GM12878 (cell line): ENCODE measurements around the gene CDK2. TPM values are rescaled to one million over a fixed set of nuclear protein-coding genes. Genes with fewer than 3 reads are reported as not detected.

Experiments used
- ATAC-seq: fragments of 200-7000 bp; cut with Tn5 transposase; 3 replicates; pipeline ENCODE4 v1.9.1; 2020; ENCODE audit warnings: mild to moderate bottlenecking, moderate library complexity
- BruUV-seq: library from RNA; stranded (reverse); fragments of 400-500 nt; replicated peaks from 2 replicates; lab custom pipeline; 2021; lab: Mats Ljungman, UMichigan
- CTCF ChIA-PET: fragments of 300-600 bp; sonication (Branson Sonifier 250); formaldehyde crosslinking; extraction: SDS; loops from one replicate; lab custom pipeline; 2021; ENCODE audit warnings: inconsistent platforms; lab: Yijun Ruan, JAX
- POLR2A ChIA-PET: fragments of 350-600 bp; formaldehyde crosslinking; extraction: SDS; loops from one replicate; lab custom pipeline; 2021; ENCODE audit warnings: inconsistent platforms; lab: Charles Lee
- RAD21 ChIA-PET: fragments of 300-600 bp; sonication (Branson Sonifier 250); formaldehyde crosslinking; loops from one replicate; lab custom pipeline; 2023; ENCODE audit warnings: antibody characterized with exemption; ENCODE audit not compliant: unreplicated experiment; lab: Charles Lee
- SMC1A ChIA-PET: fragments of 300-600 bp; sonication (Branson Sonifier 250); formaldehyde crosslinking; loops from one replicate; lab custom pipeline; 2023; ENCODE audit not compliant: unreplicated experiment, uncharacterized antibody; lab: Charles Lee
- DNase-seq: peaks from one replicate; pipeline ENCODE4 v3.0.0-alpha.2; 2011; ENCODE audit warnings: low read depth, low spot score
- FAIRE-seq: peaks from 3 replicates; lab custom pipeline; 2011; peaks lifted over from hg19 to GRCh38; lab: Jason Lieb, UNC
- H2AFZ ChIP-seq: 2 replicates; pipeline ENCODE4 v1.6.0; 2011; ENCODE audit warnings: low read depth, low read length, control low read depth; ENCODE audit not compliant: control insufficient read depth
- H3K27ac ChIP-seq: 2 replicates; pipeline ENCODE4 v1.5.1; 2011; ENCODE audit warnings: control low read depth; ENCODE audit not compliant: control insufficient read depth, insufficient read depth
- H3K27me3 ChIP-seq, 2 experiments: replicated peaks in 1 of 2; 2 replicates each; pipeline versions ENCODE4 v1.6.0 to v1.6.1; 2011; ENCODE audit warnings: low read length in 1 of 2; ENCODE audit not compliant: control insufficient read depth in 2 of 2, insufficient read depth in 2 of 2
- H3K36me3 ChIP-seq, 2 experiments: 2 replicates each; pipeline ENCODE4 v1.5.1; 2011; ENCODE audit warnings: low read length in 1 of 2; ENCODE audit not compliant: control insufficient read depth in 2 of 2, insufficient read depth in 2 of 2
- H3K4me1 ChIP-seq: 2 replicates; pipeline ENCODE4 v1.6.1; 2011; ENCODE audit warnings: mild to moderate bottlenecking, low read length, moderate library complexity, mixed read lengths; ENCODE audit not compliant: control insufficient read depth, insufficient read depth
- H3K4me2 ChIP-seq: 2 replicates; pipeline ENCODE4 v1.6.0; 2011; ENCODE audit warnings: control low read depth; ENCODE audit not compliant: control insufficient read depth, insufficient read depth
- H3K4me3 ChIP-seq: fragments of 200-600 bp; sonication (generic); 2 replicates; pipeline ENCODE4 v1.5.1; 2016
- H3K79me2 ChIP-seq: 2 replicates; pipeline ENCODE4 v1.6.0; 2011; ENCODE audit warnings: low read length; ENCODE audit not compliant: control insufficient read depth, insufficient read depth
- H3K9ac ChIP-seq: 2 replicates; pipeline ENCODE4 v1.8.0; 2011; ENCODE audit warnings: low read length, control low read depth, mixed read lengths; ENCODE audit not compliant: control insufficient read depth, insufficient read depth
- H3K9me3 ChIP-seq: replicated peaks from 3 replicates; pipeline ENCODE4 v1.5.1; 2011; ENCODE audit warnings: mild to moderate bottlenecking, low read length; ENCODE audit not compliant: control insufficient read depth, insufficient read depth
- H4K20me1 ChIP-seq: 2 replicates; pipeline ENCODE4 v1.6.0; 2011; ENCODE audit not compliant: control insufficient read depth, insufficient read depth
- BACH1 ChIP-seq: fragments of 450-650 bp; IDR thresholded peaks from 2 replicates; pipeline ENCODE4 v1.6.1; 2017; ENCODE audit warnings: mild to moderate bottlenecking, borderline replicate concordance
- CHD2 ChIP-seq: IDR thresholded peaks from 2 replicates; pipeline ENCODE4 v1.6.1; 2011; ENCODE audit warnings: low read depth, low read length, improper control_type of control experiment, borderline replicate concordance
- CREM ChIP-seq: IDR thresholded peaks from 2 replicates; pipeline ENCODE4 v1.6.1; 2014; ENCODE audit warnings: antibody characterized with exemption, low read depth
- ESRRA ChIP-seq: IDR thresholded peaks from 2 replicates; pipeline ENCODE4 v1.6.1; 2012; ENCODE audit warnings: mild to moderate bottlenecking, low read length, improper control_type of control experiment
- GATAD2B ChIP-seq: fragments of 450-650 bp; conservative IDR thresholded peaks from 2 replicates; pipeline ENCODE4 v1.6.1; 2017; ENCODE audit warnings: low read depth, mild to moderate bottlenecking, moderate library complexity
- HDAC2 ChIP-seq: fragments of 200-600 bp; sonication (generic); IDR thresholded peaks from 2 replicates; pipeline ENCODE4 v1.6.1; 2017
- JUNB ChIP-seq: IDR thresholded peaks from 2 replicates; pipeline ENCODE4 v1.6.1; 2016; ENCODE audit warnings: antibody characterized with exemption, mild to moderate bottlenecking
- MEF2B ChIP-seq: fragments of 450-650 bp; IDR thresholded peaks from 2 replicates; pipeline ENCODE4 v1.6.1; 2018; ENCODE audit warnings: mild to moderate bottlenecking, moderate library complexity; ENCODE audit not compliant: partially characterized antibody, poor library complexity, severe bottlenecking
- MTA3 ChIP-seq: IDR thresholded peaks from 2 replicates; pipeline ENCODE4 v1.6.1; 2012; ENCODE audit warnings: low read length, inconsistent platforms, borderline replicate concordance
- MXI1 ChIP-seq: fragments of 150-350 bp; IDR thresholded peaks from 2 replicates; pipeline ENCODE4 v1.6.1; 2011; ENCODE audit warnings: low read depth, mild to moderate bottlenecking, inconsistent platforms, low read length, improper control_type of control experiment
- NBN ChIP-seq: fragments of 450-650 bp; IDR thresholded peaks from 2 replicates; pipeline ENCODE4 v1.6.1; 2016
- PAX8 ChIP-seq: fragments of 450-650 bp; IDR thresholded peaks from 2 replicates; pipeline ENCODE4 v1.6.1; 2017; ENCODE audit warnings: mild to moderate bottlenecking, moderate library complexity
- RFX5 ChIP-seq: IDR thresholded peaks from 2 replicates; pipeline ENCODE4 v1.6.1; 2011; ENCODE audit warnings: low read depth, low read length, improper control_type of control experiment
- SMARCA5 ChIP-seq: fragments of 450-650 bp; IDR thresholded peaks from 2 replicates; pipeline ENCODE4 v1.6.1; 2017; ENCODE audit warnings: mild to moderate bottlenecking
- SREBF1 ChIP-seq: IDR thresholded peaks from 2 replicates; pipeline ENCODE4 v1.6.1; 2012; ENCODE audit warnings: mild to moderate bottlenecking, low read length
- TARDBP ChIP-seq: IDR thresholded peaks from 2 replicates; pipeline ENCODE4 v1.6.1; 2016; ENCODE audit warnings: borderline replicate concordance
- ZBED1 ChIP-seq: IDR thresholded peaks from 2 replicates; pipeline ENCODE4 v1.6.1; 2016; ENCODE audit warnings: borderline replicate concordance
- ZNF274 ChIP-seq: IDR thresholded peaks from one replicate; pipeline ENCODE4 v1.8.0; 2011; ENCODE audit not compliant: insufficient read length, insufficient read depth
- ZNF622 ChIP-seq: fragments of 450-650 bp; IDR thresholded peaks from 2 replicates; pipeline ENCODE4 v1.6.1; 2017; ENCODE audit warnings: mild to moderate bottlenecking, inconsistent platforms
- WGBS: methylation state at CpG from one replicate; pipeline ENCODE4 v1.1.6; 2016; ENCODE audit warnings: low lambda C conversion rate; ENCODE audit not compliant: insufficient replicate concordance, insufficient coverage; ENCODE audit errors: missing lambda C conversion rate; 5-methylcytosine and 5-hydroxymethylcytosine counted together
- in situ Hi-C: fragments of 300-500 bp; cut with MboI; formaldehyde crosslinking; loops from 9 replicates; pipeline ENCODE4 v1.14.3; 2018; ENCODE audit warnings: mixed read lengths
- intact Hi-C: fragments of 100-400 bp; cut with micrococcal nuclease; formaldehyde crosslinking; loops from one replicate; pipeline ENCODE4 v1.14.2; 2022; ENCODE audit not compliant: unreplicated experiment
- polyA plus RNA-seq, 11 experiments: library from polyadenylated mRNA; depleted of rRNA in 4 of 11; unstranded in 6 of 11; stranded (reverse) in 5 of 11; fragments of >200 nt; fragmentation: Nextera tagmentation in 4 of 11; fragmentation: Illumina TruSeq in 1 of 11; extraction: Ambion mirVana in 4 of 11; extraction: Trizol in 1 of 11; gene quantifications; 1 replicate in 1 of 11; 2 replicates in 10 of 11; pipeline versions ENCODE4 v1.2.1 to v1.2.3, GENCODE V29; 2011 to 2016; ENCODE audit warnings: inconsistent platforms in 2 of 11, missing spikeins in 2 of 11, low read depth in 1 of 11
- total RNA-seq, 4 experiments: library from RNA; depleted of rRNA in 3 of 4; stranded (reverse); fragments of >200 nt in 3 of 4; fragmentation: Illumina TruSeq in 1 of 4; extraction: Trizol in 1 of 4; gene quantifications; 2 replicates each; pipeline versions ENCODE4 v1.2.1 to v1.2.3, GENCODE V29; 2013 to 2021
- TF ChIP-seq, protein P1 (sequence below): fragments of 450-650 bp; IDR thresholded peaks from 2 replicates; pipeline ENCODE4 v1.6.1; 2014; ENCODE audit warnings: mild to moderate bottlenecking

The CDK2 gene
- total and polyA plus RNA-seq, 10 of the 15 experiments (the other 5 are each of a cell fraction or from before 2014, with no cell fraction given), result 13.1 to 138 (median 82.2) TPM

DNA sequence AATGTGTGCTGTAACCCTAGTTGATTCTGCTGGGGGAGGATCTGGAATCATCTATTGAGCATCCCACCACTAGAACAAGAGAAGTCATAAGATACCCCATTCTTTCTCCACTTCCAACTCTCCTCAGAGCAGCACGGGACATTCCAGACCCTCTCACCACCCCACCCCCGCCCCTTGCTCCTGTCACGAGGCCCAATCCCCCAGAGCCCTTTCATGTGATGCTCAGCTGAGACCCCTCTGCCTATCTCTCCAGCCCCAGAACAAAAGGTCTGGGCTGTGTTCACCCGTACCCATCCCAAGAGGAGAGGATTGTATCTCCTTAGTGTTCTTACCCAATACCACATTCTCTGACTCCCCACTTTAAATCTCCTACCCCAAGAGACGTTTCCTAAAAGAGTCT lies 1.4 kb upstream of the CDK2 start:
- no peaks in the 10 kb centered on the region for H3K27me3 ChIP-seq
- intact Hi-C loops (no loop called here), in situ Hi-C loops (no loop called here)
- ChIA-PET RAD21 (no interaction called here), SMC1A (no interaction called here), POLR2A (no interaction called here), CTCF (interaction anchor here (0.6 kb wide), 1 partner anchor 34 kb away, joined by 3 read pairs; the partner anchor contains the start of gene DGKA)
- TF ChIP-seq BACH1, result no peak
- TF ChIP-seq CHD2, result no peak
- no peak for TF ChIP-seq MXI1
- TF ChIP-seq RFX5, result no peak
- no peak for TF ChIP-seq CREM
- TF ChIP-seq ZNF274, result no peak
- no peaks in the 10 kb centered on the region for H3K9me3 ChIP-seq
- no peak overlapping the region for H3K4me2 ChIP-seq
- H3K36me3 ChIP-seq, result peaks cover 0 to 4% of the 10 kb centered on the region in 2 experiments; a peak in 2 of 4 replicates
- H3K9ac ChIP-seq, result no peak overlapping the region
- H3K27ac ChIP-seq, result no peak overlapping the region
- 82% methylated on average over 4 of the region's 5 CpGs for WGBS
- FAIRE-seq, result no peak
- no peak for ATAC-seq
- peaks cover 12% of the 10 kb centered on the region for H3K4me1 ChIP-seq
- no peak overlapping the region for H2AFZ ChIP-seq
- DNase-seq, result no peak
- no TSS peak for BruUV-seq
- H3K79me2 ChIP-seq, result peaks cover 24% of the 10 kb centered on the region
- H3K4me3 ChIP-seq, result no peak overlapping the region
- H4K20me1 ChIP-seq, result no peaks in the 10 kb centered on the region

DNA sequence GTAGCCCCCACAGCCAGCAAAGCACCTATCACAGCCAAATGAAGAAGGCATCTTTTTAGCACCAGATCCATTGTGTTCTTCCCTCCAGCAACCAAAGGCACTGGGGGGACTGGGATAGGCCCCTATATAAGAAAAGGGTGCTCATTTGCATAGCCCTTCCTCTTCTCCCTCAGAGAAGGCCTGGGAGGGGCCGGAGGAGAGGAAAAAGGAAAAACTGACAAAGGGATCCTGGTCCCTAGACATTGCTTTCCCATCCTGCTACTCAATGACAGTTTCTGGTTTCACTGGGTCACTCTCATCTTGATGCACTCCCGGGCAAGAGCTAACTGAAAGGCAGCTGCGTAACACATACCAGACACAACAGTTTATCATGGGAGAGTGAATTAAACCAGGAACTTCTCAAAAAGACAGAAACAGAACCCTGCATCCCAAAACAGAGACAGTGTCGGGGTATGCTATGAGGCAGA lies 656 bp upstream of the CDK2 start, which contains the start of gene PMEL:
Gene PMEL, minus strand, starts transcription at position 102 of the 467 bp plus-strand sequence. Its CDS starts 31 bp downstream, at position 71.
- RAD21 ChIA-PET, result interaction anchor here (0.6 kb wide), 1 partner anchor 221 kb away, joined by 3 read pairs; no protein-coding TSS in a partner anchor
- H3K27me3 ChIP-seq, result no peaks in the 10 kb centered on the region
- TSS peak; percentile 76 for BruUV-seq
- H3K27ac ChIP-seq, result peak within 1 kb of the TSS; percentile 79
- H3K4me3 ChIP-seq, result peak within 1 kb of the TSS; percentile 96
- ATAC-seq, result no peak; the same call in 2 of the 3 replicates
- peaks cover 0 to 4% of the 10 kb centered on the region in 2 experiments; a peak in 2 of 4 replicates for H3K36me3 ChIP-seq
- H3K4me2 ChIP-seq, result peak within 1 kb of the TSS; percentile 100
- peak within 1 kb of the TSS; percentile 95 for H2AFZ ChIP-seq
- no peaks in the 10 kb centered on the region for H3K9me3 ChIP-seq
- in situ Hi-C loops, result no loop called here
- WGBS, result 24% methylated on average over 4 of the region's 4 CpGs
- FAIRE-seq, result no peak
- peaks cover 12% of the 10 kb centered on the region for H3K4me1 ChIP-seq
- H4K20me1 ChIP-seq, result no peaks in the 10 kb centered on the region
- intact Hi-C loops, result no loop called here
- SMC1A ChIA-PET, result no interaction called here
- peak within 1 kb of the TSS; percentile 91 for H3K9ac ChIP-seq
- no peak for DNase-seq
- TF ChIP-seq, protein P1, sequence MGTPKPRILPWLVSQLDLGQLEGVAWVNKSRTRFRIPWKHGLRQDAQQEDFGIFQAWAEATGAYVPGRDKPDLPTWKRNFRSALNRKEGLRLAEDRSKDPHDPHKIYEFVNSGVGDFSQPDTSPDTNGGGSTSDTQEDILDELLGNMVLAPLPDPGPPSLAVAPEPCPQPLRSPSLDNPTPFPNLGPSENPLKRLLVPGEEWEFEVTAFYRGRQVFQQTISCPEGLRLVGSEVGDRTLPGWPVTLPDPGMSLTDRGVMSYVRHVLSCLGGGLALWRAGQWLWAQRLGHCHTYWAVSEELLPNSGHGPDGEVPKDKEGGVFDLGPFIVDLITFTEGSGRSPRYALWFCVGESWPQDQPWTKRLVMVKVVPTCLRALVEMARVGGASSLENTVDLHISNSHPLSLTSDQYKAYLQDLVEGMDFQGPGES, result no peak
- no peak for TF ChIP-seq GATAD2B
- no peak for TF ChIP-seq ESRRA
- TF ChIP-seq MTA3, result no peak
- TF ChIP-seq MEF2B, result no peak
- TF ChIP-seq ZNF274, result no peak
- TF ChIP-seq HDAC2, result no peak
- no peak for TF ChIP-seq SMARCA5
- no peak for TF ChIP-seq SREBF1
- no peak for TF ChIP-seq JUNB
- TF ChIP-seq ZBED1, result no peak
- no peak for TF ChIP-seq PAX8
- no peak for TF ChIP-seq NBN
- no peak for TF ChIP-seq TARDBP
- no peak for TF ChIP-seq ZNF622
- POLR2A ChIA-PET, result no interaction called here
- CTCF ChIA-PET, result no interaction called here
- peaks cover 27% of the 10 kb centered on the region for H3K79me2 ChIP-seq
